ENCODE data around the gene C10orf62. TPM values are rescaled to one million over a fixed set of nuclear protein-coding genes. Genes with fewer than 3 reads are reported as not detected.

The C10orf62 gene
- total and polyA plus RNA-seq, 2 of the 13 experiments (the other 11 are each of a cell fraction or from before 2014, with no cell fraction given) = 0.61 to 1.6 TPM

- in situ Hi-C loops (cut with HindIII; ENCODE audit: extremely low pct_ligation_motif_present, low pct_unique_long_range_greater_than_20kb) = loop anchor here (5.0 kb wide), 1 partner anchor 39 kb away; the partner anchor contains the start of gene ANKRD2
- H3K36me3 ChIP-seq (replicated peaks in 1 of 2; ENCODE audit: control insufficient read depth in 1 of 2, insufficient read depth in 2 of 2, low read length in 2 of 2) = no peaks in the 10 kb centered on the region
- ChIA-PET CTCF (ENCODE audit: low intra/inter-chr PET ratio, low total read pairs) (interaction anchor here (2.0 kb wide), 1 partner anchor 39 kb away, joined by 46 read pairs; the partner anchor contains the start of gene ANKRD2), POLR2A (no interaction called here)
- no peaks in the 10 kb centered on the region for H3K9me3 ChIP-seq (ENCODE audit: low read length)
- no peak overlapping the region for H3K9ac ChIP-seq (ENCODE audit: insufficient read depth, low read depth, low read length)
- no peaks in the 10 kb centered on the region for H3K27me3 ChIP-seq (ENCODE audit: control insufficient read depth in 1 of 2, insufficient read depth in 2 of 2, low read length in 2 of 2)
- no peak overlapping the region for H3K4me3 ChIP-seq (replicated peaks in 1 of 3; ENCODE audit: insufficient read depth in 1 of 3, low read depth in 2 of 3, low read length in 3 of 3)
- TF ChIP-seq AGO2 (optimal IDR thresholded peaks at IDR 0.05; ENCODE audit: low read depth, low read length) = peak; percentile 18
- no peak for TF ChIP-seq ZNF709 (CRISPR knock-in tag; IDR thresholded peaks at IDR 0.05)
- ATAC-seq (no peak), DNase-seq (ENCODE audit: low spot score) (no peak), FAIRE-seq (no peak)
- no peaks in the 10 kb centered on the region for H4K20me1 ChIP-seq (ENCODE audit: insufficient read depth, low read length)
- intact Hi-C loops (cut with micrococcal nuclease; ENCODE audit: unreplicated experiment) = loop anchor here (5.0 kb wide), 1 partner anchor 149 kb away; no protein-coding TSS in a partner anchor
- 90% methylated on average over 5 of the region's 12 CpGs for WGBS (ENCODE audit: low lambda C conversion rate)
- no peak overlapping the region for H2AFZ ChIP-seq (ENCODE audit: low read length)
- BruUV-seq (replicated peaks) = no TSS peak
- no peak overlapping the region for H3K4me2 ChIP-seq (ENCODE audit: low read depth, low read length)
- H3K4me1 ChIP-seq (ENCODE audit: insufficient read depth, low read length) = no peaks in the 10 kb centered on the region
- no peak overlapping the region for H3K27ac ChIP-seq (ENCODE audit: extremely low read length, insufficient read depth, low read length)
- no peaks in the 10 kb centered on the region for H3K79me2 ChIP-seq (ENCODE audit: insufficient read depth, low read length)
These were observed 22.0 kb downstream of the C10orf62 start for GRCh38 chr10:97611473-97611872.

DNA sequence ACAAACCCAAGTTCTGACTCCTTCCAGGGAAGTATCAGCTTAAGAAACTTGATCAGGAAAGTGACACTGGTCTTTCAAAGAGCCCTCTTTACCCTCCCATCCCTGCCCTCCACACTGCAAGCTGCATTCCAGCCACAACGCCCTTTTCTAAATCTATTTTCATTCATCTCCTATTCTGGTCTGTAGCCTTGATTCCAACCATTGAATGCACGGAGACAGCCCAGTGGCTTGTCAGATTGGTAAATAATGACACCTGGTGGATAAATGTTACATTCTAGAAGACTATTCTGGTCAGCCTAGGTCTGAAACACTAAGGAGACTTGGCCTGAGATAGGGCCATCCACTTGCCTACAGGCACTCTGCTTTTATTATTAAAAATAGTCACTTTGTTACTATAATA lies 22.9 kb downstream of the C10orf62 start:
- Histone ChIP-seq H3K9ac (ENCODE audit: insufficient read depth, low read depth, low read length) (no peak overlapping the region), H3K9me3 (ENCODE audit: low read length) (no peaks in the 10 kb centered on the region), H3K27ac (ENCODE audit: extremely low read length, insufficient read depth, low read length) (no peak overlapping the region), H3K4me1 (ENCODE audit: insufficient read depth, low read length) (no peaks in the 10 kb centered on the region), H3K4me3 (replicated peaks in 1 of 3; ENCODE audit: insufficient read depth in 1 of 3, low read depth in 2 of 3, low read length in 3 of 3) (no peak overlapping the region), H3K79me2 (ENCODE audit: insufficient read depth, low read length) (no peaks in the 10 kb centered on the region), H4K20me1 (ENCODE audit: insufficient read depth, low read length) (no peaks in the 10 kb centered on the region), H3K4me2 (ENCODE audit: low read depth, low read length) (no peak overlapping the region), H2AFZ (ENCODE audit: low read length) (no peak overlapping the region), H3K27me3 (ENCODE audit: control insufficient read depth in 1 of 2, insufficient read depth in 2 of 2, low read length in 2 of 2) (no peaks in the 10 kb centered on the region), H3K36me3 (replicated peaks in 1 of 2; ENCODE audit: control insufficient read depth in 1 of 2, insufficient read depth in 2 of 2, low read length in 2 of 2) (no peaks in the 10 kb centered on the region)
- 57% methylated on average over 2 of the region's 2 CpGs for WGBS (ENCODE audit: low lambda C conversion rate)
- ATAC-seq (peak; percentile 91), FAIRE-seq (no peak), DNase-seq (ENCODE audit: low spot score) (peak; percentile 45)
- POLR2A ChIA-PET = no interaction called here
- intact Hi-C loops (cut with micrococcal nuclease; ENCODE audit: unreplicated experiment) (loop anchor here (1.0 to 5.0 kb wide), 3 partner anchors 40 to 205 kb away; partner anchors contain the start of gene ANKRD2), in situ Hi-C loops (cut with HindIII; ENCODE audit: extremely low pct_ligation_motif_present, low pct_unique_long_range_greater_than_20kb) (loop anchor here (5.0 kb wide), 1 partner anchor 40 kb away; the partner anchor contains the start of gene ANKRD2)
- CTCF ChIA-PET (ENCODE audit: low intra/inter-chr PET ratio, low total read pairs) = interaction anchor here (1.1 to 2.0 kb wide), 2 partner anchors 40 to 78 kb away, joined by 3 to 46 read pairs; partner anchors contain the start of gene ANKRD2
- no TSS peak for BruUV-seq (replicated peaks)
- TF ChIP-seq ZNF788 (CRISPR knock-in tag; IDR thresholded peaks at IDR 0.05; ENCODE audit: borderline replicate concordance) = no peak
- TF ChIP-seq RARG (CRISPR knock-in tag; IDR thresholded peaks at IDR 0.05; ENCODE audit: low read depth) = no peak
- TF ChIP-seq, protein P1, sequence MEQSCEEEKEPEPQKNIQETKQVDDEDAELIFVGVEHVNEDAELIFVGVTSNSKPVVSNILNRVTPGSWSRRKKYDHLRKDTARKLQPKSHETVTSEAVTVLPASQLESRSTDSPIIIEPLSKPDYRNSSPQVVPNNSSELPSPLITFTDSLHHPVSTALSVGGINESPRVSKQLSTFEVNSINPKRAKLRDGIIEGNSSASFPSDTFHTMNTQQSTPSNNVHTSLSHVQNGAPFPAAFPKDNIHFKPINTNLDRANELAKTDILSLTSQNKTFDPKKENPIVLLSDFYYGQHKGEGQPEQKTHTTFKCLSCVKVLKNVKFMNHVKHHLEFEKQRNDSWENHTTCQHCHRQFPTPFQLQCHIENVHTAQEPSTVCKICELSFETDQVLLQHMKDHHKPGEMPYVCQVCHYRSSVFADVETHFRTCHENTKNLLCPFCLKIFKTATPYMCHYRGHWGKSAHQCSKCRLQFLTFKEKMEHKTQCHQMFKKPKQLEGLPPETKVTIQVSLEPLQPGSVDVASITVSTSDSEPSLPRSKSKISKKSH (CRISPR knock-in tag; IDR thresholded peaks at IDR 0.05; ENCODE audit: borderline replicate concordance) = no peak
- TF ChIP-seq SMC3 (IDR thresholded peaks at IDR 0.05; ENCODE audit: low read length) = peak; percentile 85
- 0 out of 4 replicates have a peak, but pooled peaks of 1 of the 2 experiments have one; percentile 24 for TF ChIP-seq KLF16 (CRISPR knock-in tag; IDR thresholded peaks at IDR 0.05)
- no peak for TF ChIP-seq CREM (IDR thresholded peaks at IDR 0.05)
- TF ChIP-seq CREM (CRISPR knock-in tag; IDR thresholded peaks at IDR 0.05) = no peak
- TF ChIP-seq CTCF (CRISPR knock-in tag; IDR thresholded peaks at IDR 0.05) = peak; percentile 72
- peak; percentile 83 for TF ChIP-seq STAG1 (CRISPR knock-in tag; IDR thresholded peaks at IDR 0.05)
- no peak for TF ChIP-seq MTF1 (CRISPR knock-in tag; IDR thresholded peaks at IDR 0.05)
